ENCODE measurements around the gene DNAJC4.

GRCh38 chr11:64245401-64245796 lies 15.1 kb downstream of the DNAJC4 start:
- TF ChIP-seq POLR2A (IDR thresholded peaks at IDR 0.05) (no peak), CTCF (IDR thresholded peaks at IDR 0.05) (no peak)

Measured in prostate gland (tissue), 2 donors.